Fibroblast of the aortic adventitia (primary cell): ENCODE results near the gene UCK1. TPM values are rescaled to one million over a fixed set of nuclear protein-coding genes. Genes with fewer than 3 reads are reported as not detected.
A peak's percentile ranks its signal among the peaks of the same experiment; 100 is the strongest.

Experiments used
- DNase-seq: peaks from one replicate; pipeline ENCODE4 v3.0.0-alpha.2; 2010; ENCODE audit warnings: low read depth
- H3K4me3 ChIP-seq: 2 replicates; pipeline ENCODE4 v1.5.1; 2011; ENCODE audit warnings: low read depth, mild to moderate bottlenecking, control low read depth, low read length, moderate library complexity
- total RNA-seq: library from RNA; depleted of rRNA; stranded (reverse); fragments of >200 nt; gene quantifications from 2 replicates; pipeline ENCODE4 v1.2.3, GENCODE V29; 2012; ENCODE audit warnings: low replicate concordance
- TF ChIP-seq, protein P1 (sequence below): IDR thresholded peaks from 2 replicates; pipeline ENCODE4 v1.5.1; 2011; ENCODE audit warnings: mild to moderate bottlenecking, low read length, control low read depth, inconsistent platforms; ENCODE audit not compliant: insufficient read depth

The UCK1 gene
- 18.5 and 24.6 TPM in 2 replicates for total RNA-seq

DNA sequence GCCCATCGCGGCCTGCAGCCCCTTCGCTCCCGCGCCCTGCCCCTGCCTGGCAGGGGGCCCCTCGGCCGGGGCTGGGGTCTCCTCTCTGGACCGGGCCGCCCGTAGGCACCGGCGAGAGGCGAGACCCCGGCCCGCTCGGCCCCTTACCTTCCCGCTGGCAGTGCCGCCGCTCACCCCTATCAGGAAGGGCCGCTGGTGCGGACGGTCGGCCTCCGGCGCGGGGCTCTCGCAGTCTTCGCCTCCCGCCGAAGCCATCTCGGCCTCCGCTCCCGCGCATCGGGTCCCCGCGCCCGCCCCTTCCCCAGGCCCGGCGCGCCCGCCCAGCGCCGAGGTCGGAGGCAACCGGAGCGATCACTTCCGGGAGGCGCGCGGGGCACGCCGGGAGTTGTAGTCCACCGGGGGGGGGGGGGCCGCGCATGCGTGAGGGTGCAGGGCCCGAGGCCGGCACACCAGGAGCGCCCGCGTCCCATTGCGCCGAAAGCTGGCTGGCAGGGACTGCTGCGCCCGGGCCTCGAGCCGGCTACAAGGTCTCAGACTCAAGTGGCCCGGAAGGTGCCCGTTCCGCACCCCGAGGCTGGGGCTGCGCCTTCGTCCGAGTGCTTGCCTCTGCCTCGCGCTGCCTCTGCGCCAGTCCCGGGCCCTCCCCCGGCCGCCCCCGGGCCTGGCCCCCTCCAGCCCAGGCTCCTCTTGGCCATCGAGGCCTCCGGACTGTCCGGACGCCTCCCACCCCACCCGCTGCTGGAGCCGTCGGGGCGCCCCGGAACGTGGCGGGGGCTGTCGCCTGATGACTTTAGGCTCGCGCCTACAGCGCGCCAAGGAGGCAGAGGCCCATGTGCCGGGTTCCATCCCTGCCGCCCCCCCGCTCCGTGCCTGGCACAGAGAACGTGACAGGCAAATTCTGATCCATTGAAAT lies at the start of gene UCK1:
TSS of gene UCK1 (minus strand) at position 344 of the 913 bp plus-strand sequence. CDS start at position 255, 89 bp downstream.
- H3K4me3 ChIP-seq: peak within 1 kb of the TSS; percentile 80
- TF ChIP-seq, protein P1, sequence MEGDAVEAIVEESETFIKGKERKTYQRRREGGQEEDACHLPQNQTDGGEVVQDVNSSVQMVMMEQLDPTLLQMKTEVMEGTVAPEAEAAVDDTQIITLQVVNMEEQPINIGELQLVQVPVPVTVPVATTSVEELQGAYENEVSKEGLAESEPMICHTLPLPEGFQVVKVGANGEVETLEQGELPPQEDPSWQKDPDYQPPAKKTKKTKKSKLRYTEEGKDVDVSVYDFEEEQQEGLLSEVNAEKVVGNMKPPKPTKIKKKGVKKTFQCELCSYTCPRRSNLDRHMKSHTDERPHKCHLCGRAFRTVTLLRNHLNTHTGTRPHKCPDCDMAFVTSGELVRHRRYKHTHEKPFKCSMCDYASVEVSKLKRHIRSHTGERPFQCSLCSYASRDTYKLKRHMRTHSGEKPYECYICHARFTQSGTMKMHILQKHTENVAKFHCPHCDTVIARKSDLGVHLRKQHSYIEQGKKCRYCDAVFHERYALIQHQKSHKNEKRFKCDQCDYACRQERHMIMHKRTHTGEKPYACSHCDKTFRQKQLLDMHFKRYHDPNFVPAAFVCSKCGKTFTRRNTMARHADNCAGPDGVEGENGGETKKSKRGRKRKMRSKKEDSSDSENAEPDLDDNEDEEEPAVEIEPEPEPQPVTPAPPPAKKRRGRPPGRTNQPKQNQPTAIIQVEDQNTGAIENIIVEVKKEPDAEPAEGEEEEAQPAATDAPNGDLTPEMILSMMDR: no peak
- DNase-seq: peak; percentile 70

DNA sequence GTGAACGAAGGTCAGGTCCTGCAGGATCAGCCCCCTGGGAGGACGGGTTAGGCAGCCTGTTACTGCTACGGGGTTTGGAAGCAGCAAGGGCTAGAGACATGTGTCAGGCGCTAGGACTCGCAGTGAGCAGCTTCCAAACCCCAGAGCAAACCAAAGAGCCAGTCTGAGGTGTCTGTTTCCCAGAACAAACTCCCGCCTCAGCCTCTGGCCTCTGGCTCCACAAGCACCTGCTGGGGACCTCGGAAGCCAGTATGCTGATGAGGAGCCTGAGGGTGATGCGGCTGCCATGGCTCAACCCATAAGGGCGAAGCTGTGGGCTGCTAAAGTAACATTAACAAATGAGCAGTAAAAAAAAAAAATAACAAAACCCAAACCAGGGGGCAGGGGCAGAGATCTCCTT lies 49.3 kb upstream of the UCK1 start:
- TF ChIP-seq, protein P1: no peak
- no peak overlapping the region for H3K4me3 ChIP-seq
- no peak for DNase-seq

DNA sequence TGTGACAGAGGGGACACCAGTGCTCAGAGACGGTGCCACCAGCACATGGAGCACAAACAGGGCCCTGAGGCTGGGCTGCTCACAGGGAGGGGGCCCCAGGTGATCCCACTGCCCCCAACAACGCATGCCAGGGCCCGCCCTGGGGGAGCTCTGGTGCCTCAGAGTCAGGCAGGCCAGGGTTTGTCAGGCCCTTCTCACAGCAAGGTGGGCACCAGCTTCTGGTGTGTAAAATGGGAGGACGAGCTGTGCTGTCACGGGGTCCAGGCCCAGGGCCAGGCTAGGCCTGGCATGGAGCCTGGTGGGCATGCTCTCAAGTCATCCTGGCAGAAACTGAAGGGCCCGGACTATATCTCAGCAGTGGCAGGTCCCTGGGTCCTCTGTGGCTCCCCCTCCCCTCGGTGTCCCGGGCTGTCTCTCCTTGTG lies 48.7 kb upstream of the UCK1 start:
- no peak overlapping the region for H3K4me3 ChIP-seq
- no peak for DNase-seq
- TF ChIP-seq, protein P1: no peak

DNA sequence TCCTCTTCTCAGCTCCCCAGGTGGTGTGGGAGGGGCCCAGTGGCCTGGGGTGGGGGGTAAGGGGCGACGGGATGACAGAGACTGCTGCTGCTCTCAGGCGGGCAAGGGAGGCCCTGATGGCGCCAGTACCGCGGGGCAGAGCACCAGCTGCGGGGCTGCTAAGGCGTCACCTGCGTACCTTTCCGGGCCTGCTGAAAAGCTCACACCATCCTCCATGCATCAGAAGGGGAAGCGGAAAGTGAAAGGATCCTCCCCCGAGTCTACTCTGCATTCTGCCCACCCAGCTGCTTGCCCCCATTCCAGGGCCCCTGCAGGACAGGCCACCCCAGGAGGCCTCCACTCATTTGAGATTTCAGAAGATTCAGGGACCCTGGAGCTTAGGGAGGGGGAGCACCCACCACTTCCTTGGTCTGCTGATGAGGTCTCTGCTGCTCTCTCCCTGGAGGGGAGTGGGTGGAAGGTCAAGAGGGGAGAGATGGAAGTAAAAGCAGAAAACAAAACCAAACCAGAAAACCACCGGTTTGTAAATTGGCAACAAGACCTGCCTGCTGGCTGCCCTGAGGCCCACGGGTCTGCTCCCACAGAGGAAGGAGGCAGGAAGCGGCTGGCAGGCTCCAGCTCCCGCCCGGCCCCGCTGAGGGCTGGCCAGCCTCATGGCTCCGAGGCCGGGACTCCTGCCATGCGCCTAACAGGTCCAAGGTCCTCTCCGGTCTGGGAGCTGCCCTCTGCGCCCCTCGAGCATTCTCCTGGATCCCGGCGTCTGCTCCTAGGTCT lies 47.9 kb upstream of the UCK1 start:
- no peak for DNase-seq
- no peak overlapping the region for H3K4me3 ChIP-seq
- TF ChIP-seq, protein P1: no peak

DNA sequence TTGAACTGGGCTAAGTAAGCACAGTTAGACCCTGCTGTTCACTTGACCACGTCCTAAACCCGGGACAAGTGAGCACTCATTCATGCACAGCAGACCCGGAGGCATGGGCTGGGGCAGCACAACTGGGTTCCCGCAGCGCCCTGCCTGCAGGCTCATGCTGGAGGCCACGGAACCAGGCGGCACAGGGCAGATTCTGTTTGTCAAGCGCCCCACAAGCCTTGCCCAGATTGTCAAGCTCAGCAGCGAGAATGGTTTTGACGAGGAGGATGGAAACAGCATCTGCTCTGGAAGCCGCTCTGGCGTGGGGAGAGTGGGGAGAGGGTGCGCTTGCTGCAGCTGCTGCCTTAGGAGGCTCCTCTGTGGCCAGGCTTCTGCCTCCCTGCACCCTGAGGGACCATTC lies 47.0 kb upstream of the UCK1 start:
- H3K4me3 ChIP-seq: no peak overlapping the region
- TF ChIP-seq, protein P1: no peak
- no peak for DNase-seq

DNA sequence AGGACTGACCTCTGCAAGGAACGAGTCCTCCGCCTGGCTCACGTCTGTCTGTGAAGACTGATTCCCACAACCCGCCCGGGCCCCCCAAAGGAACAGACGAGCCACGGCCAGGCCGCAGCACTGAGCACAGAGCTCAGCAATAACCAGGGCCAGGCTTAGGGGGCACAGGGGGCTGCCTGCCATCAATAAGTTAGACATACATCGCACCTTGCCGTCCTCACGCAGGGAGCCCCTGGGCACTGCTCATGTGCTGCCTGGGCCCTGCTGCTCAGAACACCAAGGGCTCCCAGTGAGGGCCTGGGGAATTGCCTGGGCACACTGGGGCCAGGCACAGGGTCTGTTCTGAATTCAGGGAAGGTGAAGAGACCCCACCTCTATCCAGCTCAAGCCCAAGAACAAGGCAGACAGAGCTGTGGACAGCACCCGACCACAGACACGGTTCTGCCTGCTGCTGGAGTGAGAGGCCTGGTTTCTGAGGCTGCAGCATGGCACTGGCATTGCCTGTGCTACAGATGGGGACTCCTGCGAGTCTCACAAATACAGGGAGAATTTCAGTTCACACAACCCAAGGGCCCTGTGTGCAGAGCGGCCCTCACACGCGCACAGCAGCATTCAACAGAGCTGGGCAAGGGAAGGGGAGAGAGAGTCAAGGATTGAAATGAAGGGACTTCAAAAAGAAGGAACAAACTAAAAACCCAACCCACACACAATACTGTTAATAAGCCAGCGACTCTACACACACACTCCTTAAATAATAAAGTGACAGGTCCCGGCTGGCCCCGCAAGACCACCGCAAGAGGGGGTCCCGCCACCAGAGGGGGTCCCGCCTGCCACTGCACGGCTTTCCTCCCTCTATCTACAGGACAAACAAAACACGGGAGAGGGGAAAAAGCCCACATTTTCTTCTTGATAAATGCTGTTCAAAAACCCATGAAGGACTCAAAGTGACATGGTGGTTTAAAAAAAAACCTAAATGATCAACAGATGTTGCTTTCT lies 46.2 kb upstream of the UCK1 start:
- TF ChIP-seq, protein P1: no peak
- DNase-seq: no peak
- no peak overlapping the region for H3K4me3 ChIP-seq
